MM.1S (cell line): ENCODE data around the gene SLC35A2.
A peak's percentile ranks its signal among the peaks of the same experiment; 100 is the strongest.

Experiments used
- DNase-seq: peaks from one replicate; pipeline ENCODE4 v3.0.0-alpha.2; 2015
- H2AFZ ChIP-seq: fragments of 300-600 bp; sonication (generic); 2 replicates; pipeline ENCODE4 v1.6.0; 2016; ENCODE audit warnings: antibody characterized with exemption, low read length
- H3F3A ChIP-seq: fragments of 300-600 bp; sonication (generic); 2 replicates; pipeline ENCODE4 v1.6.1; 2016; ENCODE audit warnings: mild to moderate bottlenecking, antibody characterized with exemption, low read length, moderate library complexity, mixed read lengths; ENCODE audit not compliant: insufficient read depth
- H3K27ac ChIP-seq: fragments of 300-600 bp; sonication (generic); 2 replicates; pipeline ENCODE4 v1.5.1; 2016; ENCODE audit warnings: mild to moderate bottlenecking, low read length
- H3K27me3 ChIP-seq: fragments of 300-600 bp; sonication (generic); replicated peaks from 2 replicates; pipeline ENCODE4 v1.6.0; 2016; ENCODE audit warnings: low read length; ENCODE audit not compliant: insufficient read depth
- H3K36me3 ChIP-seq: fragments of 300-600 bp; sonication (generic); replicated peaks from 2 replicates; pipeline ENCODE4 v1.6.1; 2016; ENCODE audit warnings: mild to moderate bottlenecking, low read length, mixed read lengths; ENCODE audit not compliant: insufficient read depth
- H3K4me1 ChIP-seq: fragments of 300-600 bp; sonication (generic); 2 replicates; pipeline ENCODE4 v1.6.1; 2016; ENCODE audit warnings: low read length, mixed read lengths
- H3K4me2 ChIP-seq: fragments of 300-600 bp; sonication (generic); 2 replicates; pipeline ENCODE4 v1.6.0; 2016; ENCODE audit warnings: low read depth, low read length
- H3K4me3 ChIP-seq: fragments of 300-600 bp; sonication (generic); 2 replicates; pipeline ENCODE4 v1.5.1; 2016; ENCODE audit warnings: low read length, mixed read lengths
- H3K79me2 ChIP-seq: fragments of 300-600 bp; sonication (generic); 2 replicates; pipeline ENCODE4 v1.6.1; 2016; ENCODE audit warnings: mixed run types, low read length, mixed read lengths
- H3K9ac ChIP-seq: fragments of 300-600 bp; sonication (generic); 2 replicates; pipeline ENCODE4 v1.6.1; 2016; ENCODE audit warnings: low read length, mixed read lengths
- H3K9me2 ChIP-seq: fragments of 300-600 bp; sonication (generic); replicated peaks from 2 replicates; pipeline ENCODE4 v1.6.1; 2016; ENCODE audit warnings: mild to moderate bottlenecking, low read length, mixed read lengths; ENCODE audit not compliant: insufficient read depth
- H3K9me3 ChIP-seq: fragments of 300-600 bp; sonication (generic); replicated peaks from 2 replicates; pipeline ENCODE4 v1.6.1; 2016; ENCODE audit warnings: mild to moderate bottlenecking, low read length, mixed read lengths; ENCODE audit not compliant: insufficient read depth
- H4K20me1 ChIP-seq: fragments of 300-600 bp; sonication (generic); 2 replicates; pipeline ENCODE4 v1.6.1; 2016; ENCODE audit warnings: mild to moderate bottlenecking, low read length, moderate library complexity, mixed read lengths; ENCODE audit not compliant: insufficient read depth
- EZH2 ChIP-seq: fragments of 300-600 bp; sonication (generic); optimal IDR thresholded peaks from 2 replicates; pipeline ENCODE3; 2017; ENCODE audit warnings: low read depth, mild to moderate bottlenecking, antibody characterized with exemption, low read length, mixed read lengths
- EZH2phosphoT487 ChIP-seq: fragments of 300-600 bp; sonication (generic); IDR thresholded peaks from 2 replicates; pipeline ENCODE4 v1.6.1; 2018; ENCODE audit warnings: antibody characterized with exemption, low read length
- TF ChIP-seq, protein P1 (sequence below): fragments of 300-600 bp; sonication (generic); IDR thresholded peaks from 2 replicates; pipeline ENCODE4 v1.5.1; 2016; ENCODE audit warnings: antibody characterized with exemption, low read length, mixed read lengths

Gene SLC35A2

DNA sequence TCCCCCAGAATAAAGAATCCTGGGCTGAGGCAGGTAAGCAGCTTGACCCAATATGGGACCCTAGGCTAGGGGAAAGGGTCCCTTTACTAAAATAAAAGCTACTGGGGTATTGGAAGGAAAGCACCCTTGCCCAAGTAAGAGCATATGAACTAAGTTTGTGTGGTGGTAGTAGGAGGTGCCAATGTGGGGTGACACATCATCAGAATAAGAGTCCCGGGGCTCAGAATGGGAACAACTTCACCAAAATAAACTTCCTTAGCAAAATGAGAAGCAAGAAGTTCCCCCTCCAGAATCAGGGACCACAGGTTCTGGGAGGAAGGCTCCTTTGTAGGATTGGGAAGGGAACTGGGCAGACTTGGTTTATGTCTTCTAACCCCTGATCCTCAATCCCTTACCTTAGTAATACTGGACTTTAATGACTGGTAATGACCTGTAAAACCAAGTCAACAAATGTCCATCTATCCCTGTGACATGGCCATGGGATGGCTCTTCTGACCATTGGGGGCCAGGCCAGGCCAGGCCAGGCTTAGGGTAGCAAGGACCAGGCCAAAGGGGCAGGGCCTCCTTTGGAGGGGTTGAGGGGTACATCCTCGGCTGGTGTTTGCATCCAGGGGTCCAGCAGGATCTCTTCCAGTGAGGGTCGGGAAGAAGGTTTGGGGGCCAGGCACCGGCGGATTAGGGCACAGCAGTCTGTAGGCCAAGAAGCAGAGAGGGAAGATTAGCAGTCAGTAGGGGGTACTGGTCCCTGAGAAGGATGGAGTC, 2.3 kb upstream of the SLC35A2 start:
- Histone ChIP-seq H3K36me3 (peaks cover 25% of the 10 kb centered on the region), H3F3A (peaks cover 68% of the 10 kb centered on the region), H4K20me1 (peaks cover 34% of the 10 kb centered on the region; the same call in 1 of the 2 replicates), H3K9me2 (no peaks in the 10 kb centered on the region), H3K27me3 (no peaks in the 10 kb centered on the region), H3K79me2 (peaks cover 54% of the 10 kb centered on the region), H3K4me2 (peak overlapping the region; percentile 83; the same call in 1 of the 2 replicates), H3K4me1 (0 out of 2 replicates have a peak, but pooled peaks cover 3% of the 10 kb centered on the region), H3K9me3 (no peaks in the 10 kb centered on the region), H2AFZ (no peak overlapping the region), H3K27ac (peak overlapping the region; percentile 98; the same call in 1 of the 2 replicates), H3K9ac (peak overlapping the region; percentile 99), H3K4me3 (peak overlapping the region; percentile 97)
- DNase-seq = no peak
- TF ChIP-seq EZH2phosphoT487 (no peak), EZH2 (no peak)
- TF ChIP-seq, protein P1, sequence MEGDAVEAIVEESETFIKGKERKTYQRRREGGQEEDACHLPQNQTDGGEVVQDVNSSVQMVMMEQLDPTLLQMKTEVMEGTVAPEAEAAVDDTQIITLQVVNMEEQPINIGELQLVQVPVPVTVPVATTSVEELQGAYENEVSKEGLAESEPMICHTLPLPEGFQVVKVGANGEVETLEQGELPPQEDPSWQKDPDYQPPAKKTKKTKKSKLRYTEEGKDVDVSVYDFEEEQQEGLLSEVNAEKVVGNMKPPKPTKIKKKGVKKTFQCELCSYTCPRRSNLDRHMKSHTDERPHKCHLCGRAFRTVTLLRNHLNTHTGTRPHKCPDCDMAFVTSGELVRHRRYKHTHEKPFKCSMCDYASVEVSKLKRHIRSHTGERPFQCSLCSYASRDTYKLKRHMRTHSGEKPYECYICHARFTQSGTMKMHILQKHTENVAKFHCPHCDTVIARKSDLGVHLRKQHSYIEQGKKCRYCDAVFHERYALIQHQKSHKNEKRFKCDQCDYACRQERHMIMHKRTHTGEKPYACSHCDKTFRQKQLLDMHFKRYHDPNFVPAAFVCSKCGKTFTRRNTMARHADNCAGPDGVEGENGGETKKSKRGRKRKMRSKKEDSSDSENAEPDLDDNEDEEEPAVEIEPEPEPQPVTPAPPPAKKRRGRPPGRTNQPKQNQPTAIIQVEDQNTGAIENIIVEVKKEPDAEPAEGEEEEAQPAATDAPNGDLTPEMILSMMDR = no peak

DNA sequence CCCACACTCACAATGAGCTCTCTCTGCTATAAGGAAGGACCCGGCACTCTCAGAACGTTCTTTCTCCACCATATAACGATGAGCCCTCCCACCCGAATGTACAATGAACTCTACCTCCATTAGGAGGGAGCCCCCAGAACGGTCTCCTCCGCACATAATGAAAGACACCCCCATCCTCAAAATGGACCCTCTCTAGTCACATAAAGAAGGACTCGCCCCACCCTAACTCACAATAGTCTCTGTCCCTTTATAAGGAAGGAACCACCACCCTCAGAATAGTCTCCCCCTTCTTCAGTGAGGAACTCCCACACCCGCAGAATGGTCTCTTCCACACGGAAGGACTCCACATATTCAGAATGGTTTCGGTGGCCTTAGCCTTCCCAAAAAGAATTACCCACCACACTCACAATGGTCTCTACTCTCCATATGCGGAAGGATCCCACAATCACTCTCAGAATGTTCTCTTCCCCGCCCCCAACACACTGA, 477 bp downstream of the SLC35A2 start:
- Histone ChIP-seq H3K27ac (peak overlapping the region; percentile 98), H3F3A (peaks cover 50% of the 10 kb centered on the region), H3K4me1 (0 out of 2 replicates have a peak, but pooled peaks cover 3% of the 10 kb centered on the region), H3K79me2 (peaks cover 25% of the 10 kb centered on the region), H4K20me1 (peaks cover 20% of the 10 kb centered on the region; the same call in 1 of the 2 replicates), H3K9me2 (no peaks in the 10 kb centered on the region), H3K27me3 (no peaks in the 10 kb centered on the region), H3K4me2 (peak overlapping the region; percentile 41; the same call in 1 of the 2 replicates), H2AFZ (no peak overlapping the region), H3K9me3 (no peaks in the 10 kb centered on the region), H3K4me3 (peak overlapping the region; percentile 53), H3K9ac (peak overlapping the region; percentile 99; the same call in 1 of the 2 replicates), H3K36me3 (0 out of 2 replicates have a peak, but pooled peaks cover 16% of the 10 kb centered on the region)
- TF ChIP-seq, protein P1 = no peak
- TF ChIP-seq EZH2phosphoT487 (no peak), EZH2 (no peak)
- DNase-seq = no peak

DNA sequence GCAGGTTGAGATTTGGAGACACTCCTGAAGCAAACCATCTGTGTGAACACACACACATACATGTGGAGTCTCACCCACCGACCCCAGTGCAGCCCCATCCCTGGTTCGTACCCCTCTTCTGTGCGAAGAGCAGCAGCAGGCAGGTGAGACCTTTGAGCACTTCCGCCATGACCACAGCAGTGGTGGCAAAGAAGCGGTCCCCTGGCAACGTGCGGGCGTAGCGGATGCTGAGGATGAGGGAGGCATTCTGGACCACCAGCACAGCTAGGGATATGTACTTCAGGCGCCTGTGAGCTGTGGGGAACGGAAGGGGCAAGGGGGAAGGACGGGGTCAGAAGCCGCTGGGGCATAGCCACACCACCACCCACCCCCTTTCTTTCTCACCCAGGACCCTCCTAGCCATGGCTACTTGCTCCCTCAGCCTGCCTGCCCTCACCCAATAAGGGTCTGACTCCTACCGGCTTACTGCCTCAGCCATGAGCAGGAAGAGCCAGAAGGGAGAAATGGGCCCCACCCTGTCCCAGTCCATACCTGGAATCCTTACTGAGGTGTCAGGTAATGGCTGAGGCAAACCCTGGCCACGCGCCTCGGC, 1.6 kb downstream of the SLC35A2 start:
- Histone ChIP-seq H3K4me3 (no peak overlapping the region), H3K9ac (no peak overlapping the region)

More for the DNA sequence above, 1.6 kb downstream of the SLC35A2 start:
- 0 out of 2 replicates have a peak, but pooled peaks cover 3% of the 10 kb centered on the region for H3K4me1 ChIP-seq
- H3K4me2 ChIP-seq = no peak overlapping the region
- 0 out of 2 replicates have a peak, but pooled peaks cover 8% of the 10 kb centered on the region for H3K36me3 ChIP-seq
- no peaks in the 10 kb centered on the region for H3K9me2 ChIP-seq
- peaks cover 38% of the 10 kb centered on the region for H3F3A ChIP-seq
- no peaks in the 10 kb centered on the region for H3K9me3 ChIP-seq
- H3K79me2 ChIP-seq = peaks cover 14% of the 10 kb centered on the region
- no peaks in the 10 kb centered on the region for H3K27me3 ChIP-seq
- peaks cover 8% of the 10 kb centered on the region; the same call in 1 of the 2 replicates for H4K20me1 ChIP-seq
- no peak overlapping the region for H3K27ac ChIP-seq
- no peak overlapping the region for H2AFZ ChIP-seq
- TF ChIP-seq, protein P1 = no peak
- DNase-seq = no peak
